H9 (cell line): Measurements from ENCODE around the gene ZNF433. TPM values are rescaled to one million over a fixed set of nuclear protein-coding genes. Genes with fewer than 3 reads are reported as not detected.
A peak's percentile ranks its signal among the peaks of the same experiment; 100 is the strongest.

Experiments used
- DNase-seq: peaks from one replicate; pipeline ENCODE4 v3.0.0-alpha.2; 2017
- H2AFZ ChIP-seq: one replicate; pipeline ENCODE4 v1.6.1; 2013; ENCODE audit warnings: mild to moderate bottlenecking, low read length, control low read depth, moderate library complexity
- H2AK5ac ChIP-seq: 2 replicates; pipeline ENCODE4 v1.6.1; 2013; ENCODE audit warnings: low read length, control low read depth, mixed read lengths; ENCODE audit not compliant: insufficient read length
- H2BK120ac ChIP-seq: one replicate; pipeline ENCODE4 v1.6.1; 2013; ENCODE audit warnings: low read depth, mild to moderate bottlenecking, low read length, control low read depth, inconsistent platforms; ENCODE audit not compliant: poor library complexity, severe bottlenecking
- H2BK12ac ChIP-seq: 2 replicates; pipeline ENCODE4 v1.6.1; 2013; ENCODE audit warnings: low read length, control low read depth, mixed read lengths, low read depth; ENCODE audit not compliant: insufficient read length
- H2BK15ac ChIP-seq: 2 replicates; pipeline ENCODE4 v1.6.1; 2013; ENCODE audit warnings: low read depth, low read length, control low read depth
- H2BK20ac ChIP-seq: one replicate; pipeline ENCODE4 v1.6.1; 2013; ENCODE audit warnings: low read depth, mild to moderate bottlenecking, low read length, control low read depth, inconsistent platforms; ENCODE audit not compliant: poor library complexity, severe bottlenecking
- H2BK5ac ChIP-seq: 2 replicates; pipeline ENCODE4 v1.6.1; 2013; ENCODE audit warnings: low read length, control low read depth, mixed read lengths; ENCODE audit not compliant: insufficient read length
- H3K14ac ChIP-seq: 2 replicates; pipeline ENCODE4 v1.6.1; 2013; ENCODE audit warnings: low read length, control low read depth; ENCODE audit not compliant: insufficient read depth
- H3K18ac ChIP-seq: 2 replicates; pipeline ENCODE4 v1.6.1; 2013; ENCODE audit warnings: low read depth, mild to moderate bottlenecking, mixed read lengths, low read length, control low read depth; ENCODE audit not compliant: insufficient read length
- H3K23ac ChIP-seq: 2 replicates; pipeline ENCODE4 v1.6.1; 2013; ENCODE audit warnings: low read length, control low read depth, mixed read lengths, low read depth; ENCODE audit not compliant: insufficient read length
- H3K23me2 ChIP-seq: 2 replicates; pipeline ENCODE4 v1.6.1; 2013; ENCODE audit warnings: low read depth, mild to moderate bottlenecking, mixed read lengths, low read length, control low read depth; ENCODE audit not compliant: insufficient read length, poor library complexity, severe bottlenecking
- H3K27ac ChIP-seq: 2 replicates; pipeline ENCODE4 v1.5.1; 2013; ENCODE audit warnings: low read length, control low read depth, mixed read lengths, low read depth; ENCODE audit not compliant: insufficient read length
- H3K27me3 ChIP-seq: 2 replicates; pipeline ENCODE4 v1.6.1; 2013; ENCODE audit warnings: low read length, control low read depth, inconsistent platforms; ENCODE audit not compliant: insufficient read depth
- H3K4ac ChIP-seq: 2 replicates; pipeline ENCODE4 v1.6.1; 2013; ENCODE audit warnings: low read depth, mild to moderate bottlenecking, control low read depth, inconsistent platforms, low read length, moderate library complexity
- H3K4me1 ChIP-seq: 2 replicates; pipeline ENCODE4 v1.6.1; 2013; ENCODE audit warnings: low read length, control low read depth, inconsistent platforms; ENCODE audit not compliant: insufficient read depth
- H3K4me2 ChIP-seq: 2 replicates; pipeline ENCODE4 v1.6.1; 2013; ENCODE audit warnings: low read length, control low read depth, mixed read lengths; ENCODE audit not compliant: insufficient read length, insufficient read depth
- H3K56ac ChIP-seq: 2 replicates; pipeline ENCODE4 v1.6.1; 2013; ENCODE audit warnings: low read depth, mild to moderate bottlenecking, mixed read lengths, low read length, control low read depth; ENCODE audit not compliant: insufficient read length
- H3K79me1 ChIP-seq: 2 replicates; pipeline ENCODE4 v1.6.1; 2013; ENCODE audit warnings: low read depth, mild to moderate bottlenecking, moderate library complexity, low read length, control low read depth, inconsistent platforms; ENCODE audit not compliant: insufficient read depth, poor library complexity, severe bottlenecking
- H3K79me2 ChIP-seq: 2 replicates; pipeline ENCODE4 v1.6.1; 2013; ENCODE audit warnings: low read length, control low read depth, inconsistent platforms; ENCODE audit not compliant: insufficient read depth
- H3K9ac ChIP-seq: 2 replicates; pipeline ENCODE4 v1.6.1; 2013; ENCODE audit warnings: low read length, control low read depth, mixed read lengths; ENCODE audit not compliant: insufficient read length; ENCODE audit errors: extremely low read depth
- H3K9me3 ChIP-seq: one replicate; pipeline ENCODE4 v1.6.1; 2013; ENCODE audit warnings: low read depth, low read length, inconsistent platforms; ENCODE audit not compliant: control insufficient read depth
- H3T11ph ChIP-seq: one replicate; pipeline ENCODE4 v1.6.1; 2013; ENCODE audit warnings: mild to moderate bottlenecking, low read length, control low read depth, inconsistent platforms
- H4K20me1 ChIP-seq: one replicate; pipeline ENCODE4 v1.6.1; 2013; ENCODE audit not compliant: control insufficient read depth, insufficient read length, insufficient read depth
- H4K5ac ChIP-seq: 2 replicates; pipeline ENCODE4 v1.6.1; 2013; ENCODE audit warnings: low read depth, mild to moderate bottlenecking, mixed read lengths, low read length, control low read depth; ENCODE audit not compliant: insufficient read length
- H4K8ac ChIP-seq: replicated peaks from 2 replicates; pipeline ENCODE4 v1.6.1; 2013; ENCODE audit warnings: low read length, control low read depth, mixed read lengths, low read depth; ENCODE audit not compliant: insufficient read length
- H4K91ac ChIP-seq: 2 replicates; pipeline ENCODE4 v1.6.1; 2013; ENCODE audit warnings: low read depth, mild to moderate bottlenecking, moderate library complexity, mixed read lengths, low read length, control low read depth; ENCODE audit not compliant: insufficient read length
- H3K27ac Mint-ChIP-seq, 3 experiments: 2 replicates in 2 of 3; 3 replicates in 1 of 3; pipeline ENCODE4 v1.8.0; 2020 to 2021; ENCODE audit warnings: mixed read lengths in 3 of 3, mild to moderate bottlenecking in 1 of 3, moderate library complexity in 1 of 3
- H3K27me3 Mint-ChIP-seq: 2 replicates; pipeline ENCODE4 v1.8.0; 2021; ENCODE audit warnings: low read depth, mild to moderate bottlenecking, moderate library complexity, mixed read lengths
- H3K36me3 Mint-ChIP-seq, 3 experiments: 2 replicates in 2 of 3; 3 replicates in 1 of 3; pipeline ENCODE4 v1.8.0; 2020 to 2021; ENCODE audit warnings: low read depth in 3 of 3, mixed read lengths in 3 of 3; ENCODE audit not compliant: insufficient read depth in 1 of 3
- H3K4me1 Mint-ChIP-seq, 2 experiments: 2 replicates each; pipeline ENCODE4 v1.8.0; 2020; ENCODE audit warnings: mixed read lengths in 2 of 2
- H3K4me3 Mint-ChIP-seq, 2 experiments: 2 replicates in 1 of 2; 3 replicates in 1 of 2; pipeline ENCODE4 v1.8.0; 2020 to 2021; ENCODE audit warnings: mild to moderate bottlenecking in 2 of 2, mixed read lengths in 2 of 2, moderate library complexity in 1 of 2
- H3K9me3 Mint-ChIP-seq, 2 experiments: 2 replicates in 1 of 2; 3 replicates in 1 of 2; pipeline ENCODE4 v1.8.0; 2020; ENCODE audit warnings: mild to moderate bottlenecking in 2 of 2, mixed read lengths in 2 of 2, moderate library complexity in 1 of 2
- WGBS: extraction: QIAGEN DNeasy Blood & Tissue Kit; methylation state at CpG from one replicate; pipeline ENCODE4 v1.1.7; 2013; ENCODE audit warnings: missing lambda C conversion rate, low lambda C conversion rate, mixed read lengths; ENCODE audit not compliant: insufficient read length; ENCODE audit errors: extremely low coverage; 5-methylcytosine and 5-hydroxymethylcytosine counted together
- total RNA-seq: library from RNA; stranded (reverse); gene quantifications from 2 replicates; pipeline ENCODE4 v1.2.1, GENCODE V29; 2021
- TF ChIP-seq, protein P1 (sequence below): fragments of 200-600 bp; sonication (generic); conservative IDR thresholded peaks from 3 replicates; pipeline ENCODE4 v1.8.0; 2021; ENCODE audit warnings: antibody characterized with exemption, mild to moderate bottlenecking

The ZNF433 gene
- total RNA-seq, 1 experiment from 2014 or later, result 1.9 TPM

DNA sequence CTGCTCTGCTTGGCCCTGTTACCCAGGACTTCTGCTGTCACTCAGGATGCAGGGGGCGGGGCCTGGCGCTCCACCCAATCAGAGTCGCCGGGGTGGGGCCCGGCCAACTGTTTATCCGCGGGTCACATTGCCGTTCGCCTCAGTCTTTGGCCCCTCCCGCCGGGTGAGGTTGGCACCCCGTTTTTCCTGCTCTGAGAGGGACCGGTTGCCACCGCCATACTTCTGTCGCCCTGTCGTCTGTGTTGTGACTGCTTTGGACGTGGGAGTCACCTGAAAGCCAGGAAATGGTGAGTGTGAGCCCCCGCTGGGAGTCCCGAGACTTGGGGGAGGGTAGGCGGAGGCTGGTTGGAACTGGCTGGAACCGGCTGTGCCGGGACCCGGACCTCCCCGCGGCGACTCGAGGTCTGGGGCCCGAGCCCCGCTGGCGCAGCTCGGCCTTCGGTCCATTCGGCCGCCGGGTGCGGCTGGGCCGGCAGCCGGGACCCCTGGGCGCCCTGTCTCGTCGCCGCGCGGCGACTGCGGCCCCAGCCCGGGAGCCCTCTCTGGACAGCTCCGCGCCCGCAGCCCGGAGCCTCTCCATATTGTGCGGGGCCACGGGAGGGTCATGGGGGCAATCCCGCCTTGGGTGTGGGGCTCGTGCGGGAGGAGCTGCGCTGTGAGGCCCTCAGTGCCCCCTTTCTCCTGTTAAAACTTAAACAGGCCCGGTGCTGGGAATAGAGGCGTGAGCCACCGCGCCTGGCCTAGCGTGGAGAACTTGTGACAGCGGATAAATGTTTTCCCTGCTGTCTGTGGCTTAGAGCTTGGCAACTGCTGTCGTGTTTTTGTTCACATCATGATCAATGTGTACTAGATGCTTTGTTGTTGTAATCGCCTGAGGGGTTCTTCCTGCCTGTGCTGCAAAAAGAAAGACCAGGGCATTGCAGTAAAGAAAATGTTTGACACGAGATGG lies 29.4 kb upstream of the ZNF433 start, which contains the start of gene ZNF844:
Gene ZNF844 (plus strand): TSS at position 142 of the 949 bp plus-strand sequence. CDS start 143 bp downstream, at position 285.
- Histone ChIP-seq H2BK12ac (peak within 1 kb of the TSS; percentile 26), H3K9me3 (no peaks in the 10 kb centered on the region), H3K14ac (peak within 1 kb of the TSS; percentile 98), H3K79me1 (peaks cover 3% of the 10 kb centered on the region), H4K20me1 (no peaks in the 10 kb centered on the region), H3K4me1 (no peaks in the 10 kb centered on the region; the same call in 1 of the 2 replicates), H3K9ac (peak within 1 kb of the TSS; percentile 97), H2BK120ac (no peak within 1 kb of the TSS), H3K79me2 (no peaks in the 10 kb centered on the region), H3K56ac (no peak within 1 kb of the TSS), H4K91ac (no peak within 1 kb of the TSS), H2AFZ (no peak within 1 kb of the TSS), H3K4ac (no peak within 1 kb of the TSS), H3K18ac (peak within 1 kb of the TSS; percentile 99), H3T11ph (no peak within 1 kb of the TSS), H3K23me2 (peaks cover 6% of the 10 kb centered on the region), H3K27me3 (no peaks in the 10 kb centered on the region), H2BK15ac (no peak within 1 kb of the TSS), H2BK20ac (no peak within 1 kb of the TSS), H4K8ac (peak within 1 kb of the TSS; percentile 95), H3K4me2 (peak within 1 kb of the TSS; percentile 78), H2AK5ac (no peak within 1 kb of the TSS), H4K5ac (peak within 1 kb of the TSS; percentile 97), H3K27ac (peak within 1 kb of the TSS; percentile 87), H3K23ac (no peak within 1 kb of the TSS), H2BK5ac (peak within 1 kb of the TSS; percentile 85)
- peaks cover 12 to 30% (median 25%) of the 10 kb centered on the region in 3 experiments for H3K36me3 Mint-ChIP-seq
- peaks cover 29 to 39% of the 10 kb centered on the region in 2 experiments for H3K9me3 Mint-ChIP-seq
- no peaks in the 10 kb centered on the region; the same call in 1 of the 2 replicates for H3K27me3 Mint-ChIP-seq
- H3K4me3 Mint-ChIP-seq, result peak within 1 kb of the TSS; percentile 89 to 92
- peak within 1 kb of the TSS; percentile 90 to 98 (median 94); a peak in 6 of 7 replicates for H3K27ac Mint-ChIP-seq
- DNase-seq, result peak; percentile 97
- TF ChIP-seq, protein P1, sequence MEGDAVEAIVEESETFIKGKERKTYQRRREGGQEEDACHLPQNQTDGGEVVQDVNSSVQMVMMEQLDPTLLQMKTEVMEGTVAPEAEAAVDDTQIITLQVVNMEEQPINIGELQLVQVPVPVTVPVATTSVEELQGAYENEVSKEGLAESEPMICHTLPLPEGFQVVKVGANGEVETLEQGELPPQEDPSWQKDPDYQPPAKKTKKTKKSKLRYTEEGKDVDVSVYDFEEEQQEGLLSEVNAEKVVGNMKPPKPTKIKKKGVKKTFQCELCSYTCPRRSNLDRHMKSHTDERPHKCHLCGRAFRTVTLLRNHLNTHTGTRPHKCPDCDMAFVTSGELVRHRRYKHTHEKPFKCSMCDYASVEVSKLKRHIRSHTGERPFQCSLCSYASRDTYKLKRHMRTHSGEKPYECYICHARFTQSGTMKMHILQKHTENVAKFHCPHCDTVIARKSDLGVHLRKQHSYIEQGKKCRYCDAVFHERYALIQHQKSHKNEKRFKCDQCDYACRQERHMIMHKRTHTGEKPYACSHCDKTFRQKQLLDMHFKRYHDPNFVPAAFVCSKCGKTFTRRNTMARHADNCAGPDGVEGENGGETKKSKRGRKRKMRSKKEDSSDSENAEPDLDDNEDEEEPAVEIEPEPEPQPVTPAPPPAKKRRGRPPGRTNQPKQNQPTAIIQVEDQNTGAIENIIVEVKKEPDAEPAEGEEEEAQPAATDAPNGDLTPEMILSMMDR, result no peak
- WGBS, result no CpG with 5 or more reads among the region's 66 CpGs
- H3K4me1 Mint-ChIP-seq, result peaks cover 9 to 10% of the 10 kb centered on the region in 2 experiments; a peak in 3 of 4 replicates
